ENCODE results near the gene ASCC3.

The ASCC3 gene

DNA sequence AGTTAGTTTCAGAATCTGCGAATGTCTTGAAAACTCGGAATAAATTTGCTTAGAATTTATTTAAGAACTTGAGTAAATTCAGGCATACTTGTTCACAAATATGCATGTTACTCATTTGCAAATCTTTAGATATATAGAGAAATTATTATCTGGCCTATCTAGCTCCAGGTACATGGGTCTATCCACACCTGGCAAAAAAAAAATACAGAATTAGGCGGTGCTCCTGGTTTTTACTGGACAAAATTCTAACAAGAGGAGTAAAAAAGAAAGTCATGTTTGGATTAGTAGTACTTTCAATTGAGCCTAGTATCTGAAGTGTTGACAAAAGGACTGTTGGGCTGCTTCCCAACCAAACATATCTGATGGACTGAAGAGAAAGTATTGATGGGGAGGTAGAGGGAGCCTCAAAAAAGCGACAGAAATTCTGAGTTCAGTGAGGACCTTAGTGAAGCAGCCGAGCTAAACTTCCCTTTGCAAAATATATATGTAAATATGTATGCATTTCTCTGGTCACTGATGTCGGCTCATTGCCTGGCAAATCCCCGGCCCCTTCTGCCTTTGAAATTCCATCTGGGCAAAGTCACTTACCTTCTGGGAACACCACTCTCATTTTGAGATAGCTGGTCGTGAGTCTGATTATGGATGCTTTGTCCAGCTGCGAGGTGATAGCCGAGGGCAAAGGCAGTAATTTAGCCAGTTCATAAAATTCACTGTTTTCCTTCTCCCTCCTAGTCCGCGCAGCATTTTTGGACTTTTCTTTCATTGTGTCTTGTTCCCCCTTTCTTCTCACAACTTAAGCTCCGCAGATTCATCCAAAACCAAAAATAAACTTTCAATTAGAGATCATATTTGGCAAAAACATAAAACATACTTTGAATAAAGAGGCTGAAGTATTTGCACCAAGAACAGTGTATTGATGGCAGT is 418.2 kb downstream of the ASCC3 start:
- no peak for TF ChIP-seq EGR1 (IDR thresholded peaks at IDR 0.05)
- TF ChIP-seq YY1 (IDR thresholded peaks at IDR 0.05; ENCODE audit: low read depth): no peak
- no peak for TF ChIP-seq TCF12 (IDR thresholded peaks at IDR 0.05; ENCODE audit: low read depth)
- TF ChIP-seq EP300 (IDR thresholded peaks at IDR 0.05; ENCODE audit: borderline replicate concordance): no peak
- TF ChIP-seq TAF1 (IDR thresholded peaks at IDR 0.05; ENCODE audit: low read depth): no peak
- TF ChIP-seq, protein P1, sequence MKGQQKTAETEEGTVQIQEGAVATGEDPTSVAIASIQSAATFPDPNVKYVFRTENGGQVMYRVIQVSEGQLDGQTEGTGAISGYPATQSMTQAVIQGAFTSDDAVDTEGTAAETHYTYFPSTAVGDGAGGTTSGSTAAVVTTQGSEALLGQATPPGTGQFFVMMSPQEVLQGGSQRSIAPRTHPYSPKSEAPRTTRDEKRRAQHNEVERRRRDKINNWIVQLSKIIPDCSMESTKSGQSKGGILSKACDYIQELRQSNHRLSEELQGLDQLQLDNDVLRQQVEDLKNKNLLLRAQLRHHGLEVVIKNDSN (IDR thresholded peaks at IDR 0.05): no peak
- no peak for TF ChIP-seq TEAD4 (IDR thresholded peaks at IDR 0.05)
- no peak for TF ChIP-seq ZBTB7A (IDR thresholded peaks at IDR 0.05; ENCODE audit: low read depth)
- no peak for TF ChIP-seq NFIC (IDR thresholded peaks at IDR 0.05)
- TF ChIP-seq CREB1 (IDR thresholded peaks at IDR 0.05; ENCODE audit: low read depth): no peak
- no peak for TF ChIP-seq RAD21 (IDR thresholded peaks at IDR 0.05; ENCODE audit: low read depth)
- no peak for TF ChIP-seq CEBPB (IDR thresholded peaks at IDR 0.05)
- TF ChIP-seq, protein P2, sequence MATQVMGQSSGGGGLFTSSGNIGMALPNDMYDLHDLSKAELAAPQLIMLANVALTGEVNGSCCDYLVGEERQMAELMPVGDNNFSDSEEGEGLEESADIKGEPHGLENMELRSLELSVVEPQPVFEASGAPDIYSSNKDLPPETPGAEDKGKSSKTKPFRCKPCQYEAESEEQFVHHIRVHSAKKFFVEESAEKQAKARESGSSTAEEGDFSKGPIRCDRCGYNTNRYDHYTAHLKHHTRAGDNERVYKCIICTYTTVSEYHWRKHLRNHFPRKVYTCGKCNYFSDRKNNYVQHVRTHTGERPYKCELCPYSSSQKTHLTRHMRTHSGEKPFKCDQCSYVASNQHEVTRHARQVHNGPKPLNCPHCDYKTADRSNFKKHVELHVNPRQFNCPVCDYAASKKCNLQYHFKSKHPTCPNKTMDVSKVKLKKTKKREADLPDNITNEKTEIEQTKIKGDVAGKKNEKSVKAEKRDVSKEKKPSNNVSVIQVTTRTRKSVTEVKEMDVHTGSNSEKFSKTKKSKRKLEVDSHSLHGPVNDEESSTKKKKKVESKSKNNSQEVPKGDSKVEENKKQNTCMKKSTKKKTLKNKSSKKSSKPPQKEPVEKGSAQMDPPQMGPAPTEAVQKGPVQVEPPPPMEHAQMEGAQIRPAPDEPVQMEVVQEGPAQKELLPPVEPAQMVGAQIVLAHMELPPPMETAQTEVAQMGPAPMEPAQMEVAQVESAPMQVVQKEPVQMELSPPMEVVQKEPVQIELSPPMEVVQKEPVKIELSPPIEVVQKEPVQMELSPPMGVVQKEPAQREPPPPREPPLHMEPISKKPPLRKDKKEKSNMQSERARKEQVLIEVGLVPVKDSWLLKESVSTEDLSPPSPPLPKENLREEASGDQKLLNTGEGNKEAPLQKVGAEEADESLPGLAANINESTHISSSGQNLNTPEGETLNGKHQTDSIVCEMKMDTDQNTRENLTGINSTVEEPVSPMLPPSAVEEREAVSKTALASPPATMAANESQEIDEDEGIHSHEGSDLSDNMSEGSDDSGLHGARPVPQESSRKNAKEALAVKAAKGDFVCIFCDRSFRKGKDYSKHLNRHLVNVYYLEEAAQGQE (IDR thresholded peaks at IDR 0.05; ENCODE audit: low read depth): no peak
- TF ChIP-seq, protein P3, sequence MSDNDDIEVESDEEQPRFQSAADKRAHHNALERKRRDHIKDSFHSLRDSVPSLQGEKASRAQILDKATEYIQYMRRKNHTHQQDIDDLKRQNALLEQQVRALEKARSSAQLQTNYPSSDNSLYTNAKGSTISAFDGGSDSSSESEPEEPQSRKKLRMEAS (IDR thresholded peaks at IDR 0.05): no peak

DNA sequence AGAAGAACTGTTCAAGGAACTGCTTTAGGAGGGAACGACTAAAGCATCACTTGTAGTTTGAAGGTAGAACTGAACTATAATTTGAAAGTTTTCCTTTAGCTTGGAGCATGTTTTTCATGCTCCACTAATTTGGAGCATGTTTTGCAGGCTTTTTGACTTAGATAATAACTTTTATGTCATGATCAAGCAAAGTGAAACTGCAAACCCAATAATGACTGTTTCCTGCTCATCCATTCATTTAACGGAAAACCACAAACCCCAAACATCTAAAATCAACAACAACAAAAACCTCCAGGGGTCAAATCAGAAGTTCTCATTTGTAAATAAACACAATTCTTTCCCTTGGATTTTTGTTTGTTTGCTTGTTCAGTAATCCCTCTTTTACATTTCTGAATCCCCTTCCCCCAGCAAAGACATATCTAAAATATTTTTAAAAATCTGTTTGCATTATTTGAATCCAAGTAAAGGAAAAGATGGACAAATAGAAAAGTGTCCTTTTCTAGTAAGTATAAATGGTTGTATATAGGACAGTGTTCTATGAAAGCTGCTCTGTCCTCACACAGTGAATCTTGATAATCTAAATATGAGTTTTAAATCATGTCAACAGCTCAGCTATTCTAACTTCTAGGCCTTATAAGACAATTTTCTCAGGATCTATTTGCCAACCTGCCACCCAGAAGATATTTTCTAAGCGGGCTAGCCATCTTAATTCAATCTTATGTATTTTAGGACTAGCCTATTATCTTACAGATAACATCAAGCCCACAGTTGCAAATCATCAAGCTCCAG is 419.0 kb downstream of the ASCC3 start:
- TF ChIP-seq, protein P3 (IDR thresholded peaks at IDR 0.05): no peak
- TF ChIP-seq EP300 (IDR thresholded peaks at IDR 0.05; ENCODE audit: borderline replicate concordance) (no peak), TAF1 (IDR thresholded peaks at IDR 0.05; ENCODE audit: low read depth) (no peak)

DNA sequence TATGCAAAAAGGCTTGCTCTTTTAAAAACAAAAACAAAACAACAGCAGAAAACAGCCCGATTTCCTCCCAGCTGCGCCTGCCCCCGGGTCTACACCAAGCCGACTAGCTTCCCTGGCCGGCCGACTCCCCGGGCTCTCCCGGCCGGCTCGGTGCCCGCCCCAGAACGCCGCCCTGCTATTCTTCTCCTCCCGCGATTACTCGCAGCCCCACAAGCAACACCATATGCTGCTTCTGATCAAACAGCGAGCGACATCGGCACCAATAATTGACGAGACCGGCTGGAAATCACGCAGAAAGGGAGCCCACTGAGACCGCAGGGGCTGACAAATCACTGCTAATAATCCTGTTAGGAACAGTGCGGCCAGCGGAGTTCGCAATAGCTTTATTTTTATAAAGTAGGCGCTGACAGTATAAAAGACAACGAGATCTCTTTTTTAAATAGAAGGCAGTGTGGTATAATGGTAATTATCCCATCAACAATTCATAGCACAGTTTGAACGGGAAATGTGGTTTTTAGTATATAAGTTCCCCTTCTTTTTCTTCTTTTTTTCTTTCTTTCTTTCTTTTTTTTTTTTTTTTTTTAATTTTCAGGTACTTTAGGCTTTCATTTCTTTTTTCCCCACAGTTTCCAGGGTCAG is 419.7 kb downstream of the ASCC3 start:
- TF ChIP-seq EP300 (IDR thresholded peaks at IDR 0.05; ENCODE audit: borderline replicate concordance) (no peak), EGR1 (IDR thresholded peaks at IDR 0.05) (no peak), CREB1 (IDR thresholded peaks at IDR 0.05; ENCODE audit: low read depth) (no peak), NFIC (IDR thresholded peaks at IDR 0.05) (no peak), CEBPB (IDR thresholded peaks at IDR 0.05) (no peak), FOXM1 (IDR thresholded peaks at IDR 0.05; ENCODE audit: borderline replicate concordance, low read depth) (no peak), YY1 (IDR thresholded peaks at IDR 0.05; ENCODE audit: low read depth) (no peak), RAD21 (IDR thresholded peaks at IDR 0.05; ENCODE audit: low read depth) (no peak), TAF1 (IDR thresholded peaks at IDR 0.05; ENCODE audit: low read depth) (no peak), ZBTB7A (IDR thresholded peaks at IDR 0.05; ENCODE audit: low read depth) (no peak), TEAD4 (IDR thresholded peaks at IDR 0.05) (no peak)
- TF ChIP-seq, protein P1 (IDR thresholded peaks at IDR 0.05): no peak
- TF ChIP-seq, protein P3 (IDR thresholded peaks at IDR 0.05): no peak

DNA sequence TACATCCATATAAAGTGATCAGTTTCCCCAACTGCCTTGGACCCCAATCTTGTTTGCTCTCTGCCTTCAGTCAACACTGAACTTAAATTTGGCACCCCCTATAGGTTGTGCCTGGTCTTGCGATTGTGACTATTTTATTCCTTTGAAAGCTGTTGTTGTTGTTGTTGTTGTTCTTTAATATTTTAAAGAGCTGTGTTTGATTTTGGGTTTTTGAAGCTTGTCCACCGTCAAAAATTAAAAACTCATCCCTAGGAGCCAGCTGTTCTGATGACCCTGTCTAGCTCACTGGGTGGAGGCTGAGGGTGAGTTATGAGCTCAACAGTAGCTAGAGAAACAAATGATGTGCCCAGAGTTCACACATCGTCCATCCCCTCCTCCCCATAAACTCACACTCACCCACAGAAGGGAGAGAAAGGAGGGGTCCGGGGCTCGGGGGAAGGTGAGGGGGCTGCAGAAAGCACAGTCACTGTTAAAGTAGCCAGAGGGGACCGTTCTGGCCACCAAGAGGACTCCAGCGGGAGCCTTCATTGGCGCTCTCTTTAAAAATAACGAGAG is 420.4 kb downstream of the ASCC3 start:
- TF ChIP-seq TCF12 (IDR thresholded peaks at IDR 0.05; ENCODE audit: low read depth) (no peak), EP300 (IDR thresholded peaks at IDR 0.05; ENCODE audit: borderline replicate concordance) (no peak), CREB1 (IDR thresholded peaks at IDR 0.05; ENCODE audit: low read depth) (no peak), NFIC (IDR thresholded peaks at IDR 0.05) (no peak), EGR1 (IDR thresholded peaks at IDR 0.05) (no peak), YY1 (IDR thresholded peaks at IDR 0.05; ENCODE audit: low read depth) (no peak), RAD21 (IDR thresholded peaks at IDR 0.05; ENCODE audit: low read depth) (no peak; the same call in 1 of the 2 replicates), ZBTB7A (IDR thresholded peaks at IDR 0.05; ENCODE audit: low read depth) (no peak), CEBPB (IDR thresholded peaks at IDR 0.05) (no peak), TAF1 (IDR thresholded peaks at IDR 0.05; ENCODE audit: low read depth) (no peak), FOXM1 (IDR thresholded peaks at IDR 0.05; ENCODE audit: borderline replicate concordance, low read depth) (no peak), TEAD4 (IDR thresholded peaks at IDR 0.05) (no peak)
- TF ChIP-seq, protein P2 (IDR thresholded peaks at IDR 0.05; ENCODE audit: low read depth): no peak
- TF ChIP-seq, protein P3 (IDR thresholded peaks at IDR 0.05): no peak
- TF ChIP-seq, protein P1 (IDR thresholded peaks at IDR 0.05): no peak
